CD8-positive, alpha-beta memory T cell (primary cell): ENCODE data around the gene ORM1. TPM values are rescaled to one million over a fixed set of nuclear protein-coding genes. Genes with fewer than 3 reads are reported as not detected.

Source experiments
- CTCF ChIA-PET: fragments of 350-600 bp; sonication (Branson Sonifier 250); formaldehyde crosslinking; loops from one replicate; lab custom pipeline; 2021; ENCODE audit warnings: antibody characterized with exemption; lab: Charles Lee
- POLR2A ChIA-PET: fragments of 350-600 bp; sonication (Branson Sonifier 250); formaldehyde crosslinking; loops from one replicate; lab custom pipeline; 2021; ENCODE audit warnings: antibody characterized with exemption; lab: Charles Lee
- DNase-seq, 5 donors: peaks; one replicate each; pipeline versions ENCODE4 v3.0.0 to v3.0.0-alpha.2; 2020 to 2022; ENCODE audit warnings: mixed read lengths in 1 of 5
- H3K27ac ChIP-seq: one replicate; pipeline ENCODE4 v1.7.0; 2013; ENCODE audit warnings: low read depth, mild to moderate bottlenecking, low read length, moderate library complexity
- H3K27me3 ChIP-seq: 2 replicates; pipeline ENCODE4 v1.7.0; 2013; ENCODE audit warnings: low read length, mild to moderate bottlenecking; ENCODE audit not compliant: insufficient read depth, poor library complexity, severe bottlenecking
- H3K36me3 ChIP-seq: 2 replicates; pipeline ENCODE4 v1.7.0; 2013; ENCODE audit warnings: mild to moderate bottlenecking, low read length, moderate library complexity; ENCODE audit not compliant: insufficient read depth
- H3K4me1 ChIP-seq: 2 replicates; pipeline ENCODE4 v1.7.0; 2013; ENCODE audit warnings: mild to moderate bottlenecking, low read length, moderate library complexity; ENCODE audit not compliant: insufficient read depth
- H3K4me3 ChIP-seq: 2 replicates; pipeline ENCODE4 v1.7.0; 2013; ENCODE audit warnings: mild to moderate bottlenecking, low read length
- H3K9me3 ChIP-seq: 2 replicates; pipeline ENCODE4 v1.7.0; 2013; ENCODE audit warnings: mild to moderate bottlenecking, low read length
- H3K27ac Mint-ChIP-seq, 8 donors: one replicate each; pipeline ENCODE4 v1.8.0; 2020 to 2021; ENCODE audit warnings: mixed read lengths in 8 of 8, mild to moderate bottlenecking in 6 of 8, inconsistent platforms in 3 of 8, moderate library complexity in 3 of 8
- H3K27me3 Mint-ChIP-seq, 2 donors: one replicate each; pipeline ENCODE4 v1.8.0; 2020 to 2021; ENCODE audit warnings: mixed read lengths in 2 of 2, mild to moderate bottlenecking in 1 of 2, moderate library complexity in 1 of 2
- H3K36me3 Mint-ChIP-seq, 3 donors: one replicate each; pipeline ENCODE4 v1.8.0; 2020 to 2021; ENCODE audit warnings: mixed read lengths in 3 of 3, inconsistent platforms in 1 of 3, mild to moderate bottlenecking in 1 of 3
- H3K4me1 Mint-ChIP-seq, 3 donors: one replicate each; pipeline ENCODE4 v1.8.0; 2020 to 2021; ENCODE audit warnings: mixed read lengths in 3 of 3, inconsistent platforms in 1 of 3, mild to moderate bottlenecking in 1 of 3
- H3K4me3 Mint-ChIP-seq, 7 donors: one replicate each; pipeline ENCODE4 v1.8.0; 2020 to 2021; ENCODE audit warnings: mixed read lengths in 7 of 7, mild to moderate bottlenecking in 6 of 7, moderate library complexity in 4 of 7, inconsistent platforms in 2 of 7
- H3K9me3 Mint-ChIP-seq, 5 donors: one replicate each; pipeline ENCODE4 v1.8.0; 2020 to 2022; ENCODE audit warnings: mixed read lengths in 5 of 5, mild to moderate bottlenecking in 3 of 5, moderate library complexity in 2 of 5, inconsistent platforms in 1 of 5
- polyA plus RNA-seq: library from polyadenylated mRNA; unstranded; fragments of 300-500 nt; fragmentation: Illumina TruSeq; gene quantifications from one replicate; pipeline ENCODE4 v1.2.3, GENCODE V29; 2021
- total RNA-seq, 2 experiments: library from RNA; stranded (reverse); gene quantifications; one replicate each; pipeline ENCODE4 v1.2.3, GENCODE V29; 2021

The ORM1 gene
- total and polyA plus RNA-seq, 3 experiments from 2014 or later: not detected

DNA sequence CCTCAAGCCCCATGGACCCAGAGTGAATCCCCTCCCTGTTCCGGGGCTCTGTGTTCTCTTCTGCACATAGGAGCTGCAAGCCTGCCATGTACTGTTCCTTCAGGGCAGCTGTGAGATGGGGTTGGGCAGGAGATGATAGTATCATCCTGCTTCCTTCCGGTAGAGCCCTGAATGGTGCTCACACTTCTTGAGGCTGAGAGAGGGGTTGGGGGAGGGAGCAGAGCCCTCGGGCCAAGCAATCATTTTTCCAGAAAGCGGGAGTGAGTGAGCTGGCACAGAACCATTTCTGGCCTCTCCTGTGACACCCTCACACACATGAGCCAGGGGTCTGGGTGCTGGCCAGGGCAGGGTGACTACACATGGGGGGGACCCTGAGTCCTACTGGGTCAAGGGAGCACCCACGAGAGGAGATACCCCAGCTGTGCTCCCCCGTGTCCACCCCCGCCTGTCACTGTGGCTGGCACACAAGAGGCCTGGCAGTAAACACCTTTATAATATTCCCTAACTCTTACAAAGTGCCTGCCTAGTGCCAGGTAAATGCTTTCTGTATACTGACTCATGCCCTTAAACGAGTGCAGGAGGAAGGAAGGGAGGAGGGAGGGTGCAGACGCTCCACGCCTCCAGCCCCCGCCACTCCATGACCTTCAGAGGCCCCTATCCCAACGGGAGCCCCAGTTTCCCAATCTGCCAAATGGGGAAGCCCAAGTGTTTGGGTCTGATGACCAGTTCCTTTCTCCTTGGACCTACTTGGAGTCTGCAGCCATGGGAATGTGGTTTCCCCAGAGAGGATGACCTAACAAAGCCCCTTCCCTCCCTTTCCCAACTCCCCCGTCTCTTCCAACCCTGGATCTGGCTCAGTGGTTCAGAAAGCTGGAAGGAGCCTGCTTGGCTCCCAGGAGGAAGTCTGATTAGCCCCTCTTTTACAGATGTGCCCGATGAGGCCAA, 49.3 kb downstream of the ORM1 start:
- Histone ChIP-seq H3K4me3 (peak overlapping the region; percentile 38), H3K27me3 (no peaks in the 10 kb centered on the region), H3K27ac (peak overlapping the region; percentile 81), H3K4me1 (peaks cover 94% of the 10 kb centered on the region), H3K36me3 (peaks cover 56% of the 10 kb centered on the region), H3K9me3 (no peaks in the 10 kb centered on the region)
- peak; percentile 30 to 67 (median 61) for DNase-seq
- Mint-ChIP-seq H3K27ac (peak overlapping the region; percentile 81 to 99 (median 93)), H3K4me1 (peaks cover 89 to 97% (median 96%) of the 10 kb centered on the region in 3 donors), H3K4me3 (peak overlapping the region; percentile 72 to 91 (median 82)), H3K36me3 (peaks cover 18 to 92% (median 30%) of the 10 kb centered on the region in 3 donors), H3K27me3 (peaks cover 0 to 3% of the 10 kb centered on the region in 2 donors), H3K9me3 (no peaks in the 10 kb centered on the region)
- ChIA-PET CTCF (interaction anchor here (1.1 to 15.5 kb wide), 11 partner anchors 9 to 131 kb away, joined by 3 to 245 read pairs (median 5); partner anchors contain the start of gene AKNA), POLR2A (interaction anchor here (0.5 to 14.5 kb wide), 7 partner anchors 9 to 363 kb away, joined by 3 to 341 read pairs (median 5); partner anchors contain the start of gene AKNA)

GRCh38 chr9:114372921-114373448, 50.1 kb downstream of the ORM1 start:
- Histone ChIP-seq H3K36me3 (peaks cover 56% of the 10 kb centered on the region), H3K9me3 (no peaks in the 10 kb centered on the region), H3K4me1 (peaks cover 94% of the 10 kb centered on the region), H3K27me3 (no peaks in the 10 kb centered on the region), H3K27ac (peak overlapping the region; percentile 81), H3K4me3 (peak overlapping the region; percentile 23)
- CTCF ChIA-PET: interaction anchor here (1.1 to 15.5 kb wide), 9 partner anchors 10 to 130 kb away, joined by 3 to 245 read pairs (median 5); partner anchors contain the start of gene AKNA
- peak overlapping the region; percentile 81 to 99 (median 93) for H3K27ac Mint-ChIP-seq
- peaks cover 24 to 92% (median 30%) of the 10 kb centered on the region in 3 donors for H3K36me3 Mint-ChIP-seq
- POLR2A ChIA-PET: interaction anchor here (0.5 to 14.5 kb wide), 8 partner anchors 10 to 215 kb away, joined by 3 to 341 read pairs (median 5); partner anchors contain the start of genes AKNA and ATP6V1G1
- peak overlapping the region; percentile 72 to 91 (median 82) for H3K4me3 Mint-ChIP-seq
- H3K9me3 Mint-ChIP-seq: no peaks in the 10 kb centered on the region
- H3K4me1 Mint-ChIP-seq: peaks cover 89 to 97% (median 95%) of the 10 kb centered on the region in 3 donors
- peak; percentile 83 to 95 (median 91) for DNase-seq
- H3K27me3 Mint-ChIP-seq: peaks cover 0 to 3% of the 10 kb centered on the region in 2 donors

DNA sequence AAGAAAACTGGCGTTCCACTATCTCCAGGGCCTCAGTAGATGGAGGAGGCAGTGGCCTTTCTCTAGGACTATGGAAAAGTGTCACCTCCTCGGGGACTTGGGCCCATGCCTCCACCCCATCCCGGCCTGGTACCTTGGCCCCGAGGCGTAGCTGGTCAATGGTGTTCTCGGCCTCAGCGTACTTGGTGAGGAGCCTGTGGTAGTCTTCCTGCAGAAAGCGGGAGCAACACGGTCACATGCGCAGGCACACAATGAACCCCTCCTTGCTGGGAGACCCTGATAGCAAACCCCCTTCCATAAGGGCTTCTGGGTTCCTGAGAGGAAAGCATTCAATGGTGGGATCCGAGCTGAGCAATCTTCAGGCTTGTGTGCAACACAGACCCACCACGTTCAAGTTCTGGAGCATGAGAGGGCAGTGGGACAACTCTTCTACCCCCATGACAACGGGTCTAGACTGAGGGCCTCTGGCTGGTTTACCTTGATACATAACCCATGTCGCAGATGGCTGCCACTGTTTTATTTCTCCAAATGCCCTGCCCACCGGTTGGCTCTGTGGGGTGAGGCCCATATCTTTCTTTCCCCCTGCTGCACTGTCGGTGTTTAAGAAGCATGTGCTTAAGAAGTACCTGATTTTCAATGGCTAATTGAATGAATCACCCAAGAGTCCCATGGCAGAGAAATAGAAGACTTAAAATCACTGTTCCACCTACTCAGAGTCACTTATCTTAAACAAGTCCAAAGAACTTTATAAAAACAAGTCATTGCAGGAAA, 51.2 kb downstream of the ORM1 start:
- Histone ChIP-seq H3K36me3 (peaks cover 60% of the 10 kb centered on the region), H3K27me3 (no peaks in the 10 kb centered on the region), H3K27ac (peak overlapping the region; percentile 39), H3K4me1 (peaks cover 95% of the 10 kb centered on the region), H3K9me3 (no peaks in the 10 kb centered on the region), H3K4me3 (no peak overlapping the region)
- Mint-ChIP-seq H3K4me3 (peak overlapping the region; percentile 40 to 85 (median 58)), H3K36me3 (peaks cover 32 to 94% (median 39%) of the 10 kb centered on the region in 3 donors), H3K4me1 (peaks cover 91 to 97% (median 95%) of the 10 kb centered on the region in 3 donors), H3K27ac (peak overlapping the region; percentile 55 to 99 (median 93)), H3K9me3 (no peaks in the 10 kb centered on the region), H3K27me3 (peaks cover 0 to 3% of the 10 kb centered on the region in 2 donors)
- POLR2A ChIA-PET: interaction anchor here (0.5 to 14.5 kb wide), 5 partner anchors 13 to 217 kb away, joined by 3 to 341 read pairs (median 5); partner anchors contain the start of gene AKNA
- CTCF ChIA-PET: interaction anchor here (0.8 to 15.5 kb wide), 5 partner anchors 9 to 25 kb away, joined by 3 to 245 read pairs (median 9); partner anchors contain the start of gene AKNA
- DNase-seq: peak in 1 of 5 donors; percentile 56

- ChIA-PET POLR2A (interaction anchor here (0.6 to 14.5 kb wide), 2 partner anchors 12 to 216 kb away, joined by 5 to 341 read pairs; partner anchors contain the start of gene AKNA), CTCF (interaction anchor here (15.5 kb wide), 1 partner anchor 8 kb away, joined by 245 read pairs; the partner anchor contains the start of gene AKNA)
- Histone ChIP-seq H3K4me1 (peaks cover 95% of the 10 kb centered on the region), H3K9me3 (no peaks in the 10 kb centered on the region), H3K36me3 (peaks cover 68% of the 10 kb centered on the region), H3K27ac (peak overlapping the region; percentile 5), H3K4me3 (no peak overlapping the region), H3K27me3 (no peaks in the 10 kb centered on the region)
- H3K36me3 Mint-ChIP-seq: peaks cover 33 to 94% (median 36%) of the 10 kb centered on the region in 3 donors
- no peaks in the 10 kb centered on the region for H3K9me3 Mint-ChIP-seq
- peak overlapping the region; percentile 40 to 85 (median 58) for H3K4me3 Mint-ChIP-seq
- peaks cover 0 to 2% of the 10 kb centered on the region in 2 donors for H3K27me3 Mint-ChIP-seq
- peaks cover 91 to 97% (median 95%) of the 10 kb centered on the region in 3 donors for H3K4me1 Mint-ChIP-seq
- H3K27ac Mint-ChIP-seq: peak overlapping the region; percentile 55 to 99 (median 93)
- DNase-seq: no peak
These were observed 52.0 kb downstream of the ORM1 start for GRCh38 chr9:114374936-114375335.

- no peaks in the 10 kb centered on the region for H3K9me3 ChIP-seq
- ChIA-PET POLR2A (interaction anchor here (1.1 to 14.5 kb wide), 3 partner anchors 10 to 12 kb away, joined by 4 to 341 read pairs (median 8); partner anchors contain the start of gene AKNA), CTCF (interaction anchor here (15.5 kb wide), 1 partner anchor 7 kb away, joined by 245 read pairs; the partner anchor contains the start of gene AKNA)
- Mint-ChIP-seq H3K27ac (peak overlapping the region; percentile 55 to 99 (median 93)), H3K9me3 (no peaks in the 10 kb centered on the region), H3K36me3 (peaks cover 36 to 95% (median 39%) of the 10 kb centered on the region in 3 donors), H3K4me1 (peaks cover 90 to 96% (median 95%) of the 10 kb centered on the region in 3 donors), H3K4me3 (peak overlapping the region; percentile 40 to 85 (median 58)), H3K27me3 (peaks cover 0 to 2% of the 10 kb centered on the region in 2 donors)
- peaks cover 95% of the 10 kb centered on the region for H3K4me1 ChIP-seq
- H3K27ac ChIP-seq: no peak overlapping the region
- DNase-seq: peak in 2 of 5 donors; percentile 16 to 51
- no peak overlapping the region for H3K4me3 ChIP-seq
- H3K36me3 ChIP-seq: peaks cover 68% of the 10 kb centered on the region
- H3K27me3 ChIP-seq: no peaks in the 10 kb centered on the region
These were observed 52.7 kb downstream of the ORM1 start for GRCh38 chr9:114375386-114376175.
